PC-3 (cell line): ENCODE measurements around the gene PTPN14. TPM values are rescaled to one million over a fixed set of nuclear protein-coding genes. Genes with fewer than 3 reads are reported as not detected.

Experiments
- ATAC-seq: fragments of 200-7000 bp; cut with Tn5 transposase; 2 replicates; pipeline ENCODE4 v1.9.1; 2020; ENCODE audit warnings: mild to moderate bottlenecking, moderate library complexity
- BruUV-seq: library from RNA; stranded (reverse); fragments of 400-500 nt; replicated peaks from 2 replicates; lab custom pipeline; 2021; lab: Mats Ljungman, UMichigan
- CTCF ChIA-PET: fragments of 300-600 bp; sonication (Branson Sonifier 250); formaldehyde crosslinking; loops from one replicate; lab custom pipeline; 2022; ENCODE audit warnings: antibody characterized with exemption; lab: Charles Lee
- POLR2A ChIA-PET: fragments of 300-600 bp; sonication (Branson Sonifier 250); formaldehyde crosslinking; loops from one replicate; lab custom pipeline; 2022; ENCODE audit warnings: antibody characterized with exemption; ENCODE audit not compliant: unreplicated experiment; lab: Charles Lee
- DNase-seq: peaks from one replicate; pipeline ENCODE4 v3.0.0-alpha.2; 2015
- H2AFZ ChIP-seq: fragments of 300-600 bp; sonication (generic); 2 replicates; pipeline ENCODE4 v1.6.0; 2016; ENCODE audit warnings: antibody characterized with exemption, low read length
- H3F3A ChIP-seq: fragments of 300-600 bp; sonication (generic); one replicate; pipeline ENCODE4 v1.6.0; 2017; ENCODE audit warnings: antibody characterized with exemption, low read length, control low read depth, mild to moderate bottlenecking; ENCODE audit not compliant: unreplicated experiment
- H3K27ac ChIP-seq: fragments of 300-600 bp; sonication (generic); 2 replicates; pipeline ENCODE4 v1.5.1; 2016; ENCODE audit warnings: mild to moderate bottlenecking, low read length
- H3K27me3 ChIP-seq: fragments of 300-600 bp; sonication (generic); 2 replicates; pipeline ENCODE4 v1.6.1; 2016; ENCODE audit warnings: low read length, mixed read lengths
- H3K36me3 ChIP-seq: fragments of 300-600 bp; sonication (generic); 2 replicates; pipeline ENCODE4 v1.6.1; 2016; ENCODE audit warnings: low read depth, mixed run types, low read length, mixed read lengths
- H3K4me1 ChIP-seq: fragments of 300-600 bp; sonication (generic); 2 replicates; pipeline ENCODE4 v1.5.1; 2016; ENCODE audit warnings: low read length; ENCODE audit not compliant: insufficient read depth
- H3K4me2 ChIP-seq: fragments of 300-600 bp; sonication (generic); 2 replicates; pipeline ENCODE4 v1.6.0; 2016; ENCODE audit warnings: low read length
- H3K4me3 ChIP-seq: fragments of 300-600 bp; sonication (generic); 2 replicates; pipeline ENCODE4 v1.5.1; 2016; ENCODE audit warnings: mild to moderate bottlenecking, low read length, mixed read lengths
- H3K79me2 ChIP-seq: fragments of 300-600 bp; sonication (generic); 2 replicates; pipeline ENCODE4 v1.6.1; 2017; ENCODE audit warnings: low read length, mixed read lengths
- H3K9ac ChIP-seq: fragments of 300-600 bp; sonication (generic); 2 replicates; pipeline ENCODE4 v1.6.0; 2016; ENCODE audit warnings: mild to moderate bottlenecking, low read length
- H3K9me2 ChIP-seq: fragments of 300-600 bp; sonication (generic); replicated peaks from 2 replicates; pipeline ENCODE4 v1.6.1; 2016; ENCODE audit warnings: mixed run types, low read length, mixed read lengths
- H3K9me3 ChIP-seq: fragments of 300-600 bp; sonication (generic); 2 replicates; pipeline ENCODE4 v1.6.1; 2016; ENCODE audit warnings: low read length, mixed read lengths
- H4K20me1 ChIP-seq: fragments of 300-600 bp; sonication (generic); 2 replicates; pipeline ENCODE4 v1.6.1; 2016; ENCODE audit warnings: low read length, mixed read lengths
- EZH2 ChIP-seq: fragments of 300-600 bp; sonication (generic); IDR thresholded peaks from one replicate; pipeline ENCODE4 v1.6.1; 2017; ENCODE audit warnings: antibody characterized with exemption, mild to moderate bottlenecking, low read length; ENCODE audit not compliant: unreplicated experiment
- EZH2phosphoT487 ChIP-seq: fragments of 300-600 bp; sonication (generic); IDR thresholded peaks from 2 replicates; pipeline ENCODE4 v1.6.1; 2018; ENCODE audit warnings: mild to moderate bottlenecking, antibody characterized with exemption, low read length, borderline replicate concordance
- intact Hi-C: fragments of 100-400 bp; cut with micrococcal nuclease; formaldehyde crosslinking; loops from 2 replicates; pipeline ENCODE4 v1.9.0; 2023
- total RNA-seq: library from RNA; depleted of rRNA; stranded (reverse); fragments of >200 nt; gene quantifications from 2 replicates; pipeline ENCODE4 v1.2.3, GENCODE V29; 2014
- TF ChIP-seq, protein P1 (sequence below): fragments of 300-600 bp; sonication (generic); conservative IDR thresholded peaks from 2 replicates; pipeline ENCODE4 v1.5.1; 2017; ENCODE audit warnings: antibody characterized with exemption, low read depth, mild to moderate bottlenecking, low read length

Gene PTPN14
- total RNA-seq, 1 experiment from 2014 or later, result 12.6 TPM

DNA sequence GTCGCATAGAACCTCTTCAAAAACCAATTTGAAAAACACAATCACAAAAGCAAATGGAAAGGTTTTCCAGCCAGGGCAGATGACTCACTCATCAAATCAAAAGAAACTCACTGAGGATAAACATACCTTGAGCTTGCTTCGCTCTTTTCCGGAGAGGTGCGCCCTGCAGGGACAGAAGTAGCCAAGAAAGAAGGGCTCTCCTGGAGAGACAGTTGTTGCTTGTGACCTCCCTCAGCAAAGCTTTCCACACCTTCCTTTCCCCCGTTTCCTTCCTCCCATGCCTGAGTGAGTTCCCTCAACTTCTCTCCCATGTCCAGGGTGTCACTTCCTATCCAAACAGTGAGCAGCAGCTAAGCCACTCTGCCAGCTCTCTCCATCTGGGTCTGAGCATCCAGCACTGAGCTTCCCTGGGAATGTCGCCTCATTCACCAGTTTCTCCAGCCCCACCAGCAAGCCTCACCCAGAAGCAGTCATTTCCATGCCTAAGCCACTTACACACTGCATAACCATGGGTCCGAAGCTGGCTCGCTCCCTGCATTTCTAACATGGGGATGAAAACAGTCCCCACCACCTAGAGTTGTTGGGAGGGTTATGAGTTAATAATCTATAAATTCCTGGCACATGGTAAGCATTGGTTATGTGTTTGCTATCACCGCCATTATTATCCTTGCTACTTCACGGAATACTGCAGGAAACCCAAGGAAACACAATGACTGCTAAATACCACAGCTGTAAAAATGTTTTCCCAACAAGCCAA lies 75.0 kb downstream of the PTPN14 start:
- intact Hi-C loops, result no loop called here
- ATAC-seq, result peak; percentile 88
- Histone ChIP-seq H3K79me2 (peaks cover 93% of the 10 kb centered on the region), H3K27me3 (no peaks in the 10 kb centered on the region), H4K20me1 (peaks cover 19% of the 10 kb centered on the region), H3K4me1 (peaks cover 33% of the 10 kb centered on the region), H3K9ac (no peak overlapping the region), H3K9me3 (no peaks in the 10 kb centered on the region), H3K4me2 (peak overlapping the region; percentile 64), H2AFZ (no peak overlapping the region), H3K27ac (peak overlapping the region; percentile 56), H3K9me2 (no peaks in the 10 kb centered on the region), H3F3A (no peaks in the 10 kb centered on the region), H3K36me3 (no peaks in the 10 kb centered on the region), H3K4me3 (peak overlapping the region; percentile 28; the same call in 1 of the 2 replicates)
- ChIA-PET CTCF (interaction anchor here (1.5 kb wide), 1 partner anchor 108 kb away, joined by 4 read pairs; no protein-coding TSS in a partner anchor), POLR2A (interaction anchor here (0.6 to 0.7 kb wide), 2 partner anchors 19 to 135 kb away, joined by 4 read pairs; no protein-coding TSS in a partner anchor)
- no peak for TF ChIP-seq EZH2phosphoT487
- TF ChIP-seq EZH2, result no peak
- TF ChIP-seq, protein P1, sequence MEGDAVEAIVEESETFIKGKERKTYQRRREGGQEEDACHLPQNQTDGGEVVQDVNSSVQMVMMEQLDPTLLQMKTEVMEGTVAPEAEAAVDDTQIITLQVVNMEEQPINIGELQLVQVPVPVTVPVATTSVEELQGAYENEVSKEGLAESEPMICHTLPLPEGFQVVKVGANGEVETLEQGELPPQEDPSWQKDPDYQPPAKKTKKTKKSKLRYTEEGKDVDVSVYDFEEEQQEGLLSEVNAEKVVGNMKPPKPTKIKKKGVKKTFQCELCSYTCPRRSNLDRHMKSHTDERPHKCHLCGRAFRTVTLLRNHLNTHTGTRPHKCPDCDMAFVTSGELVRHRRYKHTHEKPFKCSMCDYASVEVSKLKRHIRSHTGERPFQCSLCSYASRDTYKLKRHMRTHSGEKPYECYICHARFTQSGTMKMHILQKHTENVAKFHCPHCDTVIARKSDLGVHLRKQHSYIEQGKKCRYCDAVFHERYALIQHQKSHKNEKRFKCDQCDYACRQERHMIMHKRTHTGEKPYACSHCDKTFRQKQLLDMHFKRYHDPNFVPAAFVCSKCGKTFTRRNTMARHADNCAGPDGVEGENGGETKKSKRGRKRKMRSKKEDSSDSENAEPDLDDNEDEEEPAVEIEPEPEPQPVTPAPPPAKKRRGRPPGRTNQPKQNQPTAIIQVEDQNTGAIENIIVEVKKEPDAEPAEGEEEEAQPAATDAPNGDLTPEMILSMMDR, result no peak
- no TSS peak for BruUV-seq
- peak; percentile 78 for DNase-seq

DNA sequence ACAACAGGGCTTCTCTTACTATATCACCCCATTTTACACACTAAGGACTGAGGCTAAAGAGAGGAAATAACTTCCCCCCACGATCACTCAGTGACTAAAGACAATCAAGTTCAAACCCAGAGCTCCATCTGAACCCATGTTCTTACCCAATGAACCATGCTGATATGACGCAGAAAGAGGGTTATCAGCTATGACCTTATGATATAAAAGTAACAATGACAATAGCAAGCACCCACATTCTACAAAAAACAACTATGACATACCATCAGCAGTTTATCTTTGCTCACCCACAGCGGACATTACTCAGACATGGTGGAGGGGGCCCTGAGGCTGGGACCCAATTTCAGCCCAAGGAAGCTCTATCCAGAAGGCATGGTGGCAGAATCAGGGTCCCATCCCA lies 75.7 kb downstream of the PTPN14 start:
- Histone ChIP-seq H3K4me3 (no peak overlapping the region), H4K20me1 (peaks cover 19% of the 10 kb centered on the region), H2AFZ (no peak overlapping the region), H3K36me3 (no peaks in the 10 kb centered on the region), H3K9me2 (no peaks in the 10 kb centered on the region), H3K79me2 (peaks cover 93% of the 10 kb centered on the region), H3F3A (no peaks in the 10 kb centered on the region), H3K4me2 (peak overlapping the region; percentile 64), H3K4me1 (peaks cover 33% of the 10 kb centered on the region), H3K27me3 (no peaks in the 10 kb centered on the region), H3K9me3 (no peaks in the 10 kb centered on the region), H3K9ac (no peak overlapping the region), H3K27ac (peak overlapping the region; percentile 56)
- no peak for DNase-seq
- no peak for ATAC-seq
- intact Hi-C loops, result no loop called here
- ChIA-PET CTCF (interaction anchor here (1.5 kb wide), 1 partner anchor 108 kb away, joined by 4 read pairs; no protein-coding TSS in a partner anchor), POLR2A (interaction anchor here (0.6 kb wide), 1 partner anchor 19 kb away, joined by 4 read pairs; no protein-coding TSS in a partner anchor)
- BruUV-seq, result no TSS peak
- TF ChIP-seq, protein P1, result no peak
- TF ChIP-seq EZH2phosphoT487 (no peak), EZH2 (no peak)

DNA sequence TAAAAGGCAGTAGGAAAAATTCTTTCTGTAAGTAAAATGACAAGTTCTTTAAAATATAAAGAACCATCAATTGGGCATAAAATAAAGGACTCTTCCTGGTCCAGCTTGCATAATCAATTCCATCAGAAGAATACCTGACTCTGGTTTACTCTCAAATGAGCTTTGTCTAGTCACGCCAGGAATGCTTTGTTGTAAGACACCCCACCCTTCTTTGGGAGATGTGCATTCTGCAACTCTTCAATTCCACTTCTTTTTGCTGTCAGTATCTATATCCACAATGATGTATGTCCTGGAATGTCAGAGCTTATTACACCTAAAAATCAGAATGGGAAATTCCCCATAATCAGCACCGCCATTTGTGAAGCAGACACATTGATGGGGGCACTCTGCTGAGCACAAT lies 76.1 kb downstream of the PTPN14 start:
- ChIA-PET CTCF (no interaction called here), POLR2A (no interaction called here)
- H3K27ac ChIP-seq, result no peak overlapping the region
- H4K20me1 ChIP-seq, result peaks cover 19% of the 10 kb centered on the region
- no peaks in the 10 kb centered on the region for H3F3A ChIP-seq
- H3K4me3 ChIP-seq, result no peak overlapping the region
- peaks cover 91% of the 10 kb centered on the region for H3K79me2 ChIP-seq
- ATAC-seq (no peak), DNase-seq (no peak)
- TF ChIP-seq EZH2 (no peak), EZH2phosphoT487 (no peak)
- TF ChIP-seq, protein P1, result no peak
- H3K36me3 ChIP-seq, result no peaks in the 10 kb centered on the region
- no peaks in the 10 kb centered on the region for H3K9me3 ChIP-seq
- H3K4me1 ChIP-seq, result peaks cover 33% of the 10 kb centered on the region
- no TSS peak for BruUV-seq
- no peak overlapping the region for H3K4me2 ChIP-seq
- no peak overlapping the region for H3K9ac ChIP-seq
- no peaks in the 10 kb centered on the region for H3K9me2 ChIP-seq
- H2AFZ ChIP-seq, result no peak overlapping the region
- intact Hi-C loops, result no loop called here
- no peaks in the 10 kb centered on the region for H3K27me3 ChIP-seq
